Stimulated activated memory B cell treated with anti-CD40 and anti-IgM and Interleukin-4, amounts not matched to agents 10 μg/mL and 1 μg/mL and 100 μg/mL, for 72 hours (primary cell): ENCODE data around the gene MKNK2.

Experiments used
- ATAC-seq: fragments of 150-1000 bp; cut with Tn5 transposase; 2 replicates; pipeline ENCODE4 v1.10.0; 2021
- H3K27ac Mint-ChIP-seq: one replicate; pipeline ENCODE4 v1.8.0; 2022; ENCODE audit warnings: mild to moderate bottlenecking, mixed read lengths
- H3K27me3 Mint-ChIP-seq: one replicate; pipeline ENCODE4 v1.8.0; 2022; ENCODE audit warnings: mixed read lengths
- H3K36me3 Mint-ChIP-seq: one replicate; pipeline ENCODE4 v1.8.0; 2022; ENCODE audit warnings: mixed read lengths
- H3K4me1 Mint-ChIP-seq: one replicate; pipeline ENCODE4 v1.8.0; 2022; ENCODE audit warnings: mixed read lengths
- H3K4me3 Mint-ChIP-seq: one replicate; pipeline ENCODE4 v1.8.0; 2022; ENCODE audit warnings: mild to moderate bottlenecking, moderate library complexity, mixed read lengths
- H3K9me3 Mint-ChIP-seq: one replicate; pipeline ENCODE4 v1.8.0; 2022; ENCODE audit warnings: mixed read lengths

The MKNK2 gene

DNA sequence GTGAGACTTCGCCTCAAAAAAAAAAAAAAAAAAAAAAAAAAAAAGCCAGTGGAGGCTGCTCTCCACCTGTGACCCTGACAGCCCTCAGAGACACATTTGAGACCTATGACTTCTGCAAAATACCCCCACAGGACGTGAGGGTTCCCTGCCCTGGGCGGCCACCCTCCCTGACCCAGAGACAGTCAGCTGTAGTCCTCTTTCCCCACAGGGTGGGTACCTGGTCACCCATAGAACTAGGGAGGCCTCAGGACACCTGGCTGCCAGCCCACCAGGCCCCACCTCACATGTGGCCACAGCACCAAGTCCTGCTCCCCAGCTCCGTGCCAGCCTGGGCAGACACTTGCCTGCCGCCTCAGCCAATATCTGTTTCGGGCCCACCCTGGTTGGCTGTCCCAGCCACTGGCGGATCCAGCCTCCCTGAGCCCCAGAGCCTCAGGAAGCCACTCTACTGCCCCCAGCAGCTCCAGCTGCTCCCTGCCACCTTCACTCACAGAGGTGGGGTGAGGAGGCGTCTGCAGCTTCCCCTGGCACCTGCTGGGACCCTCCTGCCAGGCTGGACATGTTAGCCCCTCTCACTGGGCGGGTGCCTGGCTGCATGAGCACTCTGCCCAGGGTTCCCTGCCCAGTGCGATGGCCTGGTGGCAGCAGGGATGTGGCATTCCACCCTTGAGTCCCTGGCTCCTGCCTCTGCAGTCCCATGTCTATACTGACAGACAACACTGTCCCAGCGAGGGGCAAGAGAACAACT lies 6.9 kb downstream of the MKNK2 start:
- no peaks in the 10 kb centered on the region for H3K27me3 Mint-ChIP-seq
- H3K4me1 Mint-ChIP-seq, result peaks cover 92% of the 10 kb centered on the region
- no peak for ATAC-seq
- peak overlapping the region; percentile 77 for H3K27ac Mint-ChIP-seq
- peak overlapping the region; percentile 66 for H3K4me3 Mint-ChIP-seq
- no peaks in the 10 kb centered on the region for H3K9me3 Mint-ChIP-seq
- H3K36me3 Mint-ChIP-seq, result peaks cover 60% of the 10 kb centered on the region

DNA sequence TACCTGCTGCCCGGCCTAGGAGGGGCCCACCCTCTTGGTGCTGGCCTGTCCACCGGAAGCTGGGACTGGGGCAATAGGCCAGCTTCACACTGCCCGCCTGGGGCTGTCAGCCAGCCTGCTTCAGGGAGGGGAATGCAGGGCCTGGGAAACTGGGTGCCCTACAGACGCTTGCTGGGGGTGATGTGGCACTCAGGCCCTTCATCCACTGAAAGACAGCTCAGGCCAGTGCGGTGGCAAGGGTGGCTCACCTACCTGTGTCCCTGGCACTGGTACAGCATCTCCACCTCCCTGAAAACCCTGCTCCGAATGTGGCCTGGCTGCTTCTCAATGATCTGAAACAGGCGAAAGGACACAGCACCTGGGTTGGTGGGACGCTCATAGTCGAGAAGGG lies 7.8 kb downstream of the MKNK2 start:
- ATAC-seq, result no peak
- no peaks in the 10 kb centered on the region for H3K27me3 Mint-ChIP-seq
- H3K4me3 Mint-ChIP-seq, result peak overlapping the region; percentile 71
- H3K27ac Mint-ChIP-seq, result peak overlapping the region; percentile 77
- H3K4me1 Mint-ChIP-seq, result peaks cover 89% of the 10 kb centered on the region
- no peaks in the 10 kb centered on the region for H3K9me3 Mint-ChIP-seq
- peaks cover 64% of the 10 kb centered on the region for H3K36me3 Mint-ChIP-seq

DNA sequence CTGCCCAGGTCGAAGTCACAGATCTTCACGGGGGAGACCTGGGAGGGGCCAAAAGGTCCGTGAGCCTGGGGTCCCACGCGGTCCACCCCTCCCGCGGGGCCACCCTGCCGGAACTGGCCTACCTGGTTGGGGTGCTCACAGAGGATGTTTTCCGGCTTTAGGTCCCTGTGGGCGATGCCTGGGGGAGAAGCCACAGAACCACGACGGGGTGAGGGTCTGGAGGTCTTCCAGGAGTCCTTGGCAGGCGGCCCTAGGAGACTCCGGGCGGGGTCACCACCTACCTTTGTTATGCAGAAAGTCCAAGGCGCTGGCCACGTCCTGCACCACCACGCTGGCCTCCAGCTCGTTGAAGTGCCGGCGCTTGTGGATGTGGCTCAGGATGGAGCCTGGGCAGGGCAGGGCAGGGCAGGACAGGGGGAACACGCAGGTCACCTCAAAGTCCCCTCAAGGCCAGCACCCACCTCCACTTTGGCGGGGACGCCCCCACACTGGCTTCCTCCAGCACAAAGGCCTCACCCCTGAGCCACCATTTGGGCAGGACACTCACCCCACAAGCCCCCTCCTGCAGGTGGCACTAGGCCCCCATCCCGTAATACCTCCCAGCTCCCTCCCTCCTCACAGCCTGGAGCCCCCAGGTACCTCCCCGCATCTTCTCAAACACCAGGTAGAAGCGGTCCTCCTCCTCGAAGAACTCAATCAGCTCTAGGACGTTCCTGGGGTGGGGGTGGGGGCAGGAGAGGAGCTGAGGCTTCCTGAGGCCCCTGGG lies 8.4 kb downstream of the MKNK2 start:
- no peaks in the 10 kb centered on the region for H3K9me3 Mint-ChIP-seq
- peak overlapping the region; percentile 71 for H3K4me3 Mint-ChIP-seq
- H3K27ac Mint-ChIP-seq, result peak overlapping the region; percentile 77
- no peaks in the 10 kb centered on the region for H3K27me3 Mint-ChIP-seq
- H3K4me1 Mint-ChIP-seq, result peaks cover 88% of the 10 kb centered on the region
- ATAC-seq, result no peak
- peaks cover 65% of the 10 kb centered on the region for H3K36me3 Mint-ChIP-seq

DNA sequence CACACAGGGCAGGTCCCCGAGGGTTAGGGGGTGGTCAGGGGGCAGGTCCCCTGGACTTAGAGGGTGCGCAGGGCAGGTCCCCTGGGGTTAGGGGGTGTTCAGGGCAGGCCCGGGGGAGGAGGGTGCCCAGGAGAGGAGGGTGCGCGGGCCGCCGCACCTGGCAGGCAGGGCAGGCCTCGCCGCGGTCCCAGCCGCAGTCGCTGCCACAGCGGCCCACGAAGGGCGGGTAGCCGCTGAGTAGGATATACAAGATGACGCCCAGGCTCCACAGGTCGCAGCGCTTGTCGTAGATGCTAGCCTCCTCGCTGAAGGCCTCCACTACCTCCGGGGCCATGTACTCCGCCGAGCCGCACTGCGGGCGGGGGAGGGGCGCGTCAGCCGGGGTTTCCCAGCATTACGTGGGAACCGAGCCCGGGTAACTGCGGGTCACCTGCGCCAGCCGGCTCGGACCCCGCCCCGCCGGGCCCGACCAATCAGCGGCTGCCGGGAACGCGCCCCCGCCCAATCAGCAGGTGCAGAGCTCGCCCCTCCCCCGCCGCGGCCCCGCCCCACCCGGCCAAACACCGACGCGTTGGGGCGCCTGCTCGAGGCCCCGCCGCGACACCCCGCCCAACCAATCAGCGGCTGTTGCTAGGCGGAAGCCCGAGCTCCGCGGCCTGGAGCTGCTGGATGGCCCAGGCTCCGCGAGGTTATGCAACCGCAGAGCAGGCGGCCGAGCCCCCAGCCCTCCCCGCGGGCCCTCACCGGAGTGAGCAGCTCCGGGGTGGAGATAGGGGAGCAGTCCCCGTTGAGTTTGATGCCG lies 9.2 kb downstream of the MKNK2 start:
- no peaks in the 10 kb centered on the region for H3K27me3 Mint-ChIP-seq
- H3K36me3 Mint-ChIP-seq, result peaks cover 59% of the 10 kb centered on the region
- H3K4me1 Mint-ChIP-seq, result peaks cover 86% of the 10 kb centered on the region
- H3K9me3 Mint-ChIP-seq, result no peaks in the 10 kb centered on the region
- ATAC-seq, result peak; percentile 90
- peak overlapping the region; percentile 77 for H3K27ac Mint-ChIP-seq
- H3K4me3 Mint-ChIP-seq, result peak overlapping the region; percentile 71

DNA sequence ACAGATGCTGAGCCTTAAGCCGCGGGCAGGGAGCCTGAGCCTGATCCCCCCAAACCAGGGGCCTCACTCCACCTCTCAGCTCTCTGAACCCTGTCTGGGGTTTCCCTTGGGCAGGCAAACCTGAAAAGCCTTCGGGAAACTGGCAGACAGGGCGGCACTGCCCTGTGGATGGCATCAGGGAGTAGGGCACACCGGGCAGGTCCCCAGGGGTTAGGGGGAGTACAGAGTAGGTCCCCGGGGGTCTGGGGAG lies 9.7 kb downstream of the MKNK2 start:
- H3K4me1 Mint-ChIP-seq, result peaks cover 80% of the 10 kb centered on the region
- H3K36me3 Mint-ChIP-seq, result peaks cover 58% of the 10 kb centered on the region

DNA sequence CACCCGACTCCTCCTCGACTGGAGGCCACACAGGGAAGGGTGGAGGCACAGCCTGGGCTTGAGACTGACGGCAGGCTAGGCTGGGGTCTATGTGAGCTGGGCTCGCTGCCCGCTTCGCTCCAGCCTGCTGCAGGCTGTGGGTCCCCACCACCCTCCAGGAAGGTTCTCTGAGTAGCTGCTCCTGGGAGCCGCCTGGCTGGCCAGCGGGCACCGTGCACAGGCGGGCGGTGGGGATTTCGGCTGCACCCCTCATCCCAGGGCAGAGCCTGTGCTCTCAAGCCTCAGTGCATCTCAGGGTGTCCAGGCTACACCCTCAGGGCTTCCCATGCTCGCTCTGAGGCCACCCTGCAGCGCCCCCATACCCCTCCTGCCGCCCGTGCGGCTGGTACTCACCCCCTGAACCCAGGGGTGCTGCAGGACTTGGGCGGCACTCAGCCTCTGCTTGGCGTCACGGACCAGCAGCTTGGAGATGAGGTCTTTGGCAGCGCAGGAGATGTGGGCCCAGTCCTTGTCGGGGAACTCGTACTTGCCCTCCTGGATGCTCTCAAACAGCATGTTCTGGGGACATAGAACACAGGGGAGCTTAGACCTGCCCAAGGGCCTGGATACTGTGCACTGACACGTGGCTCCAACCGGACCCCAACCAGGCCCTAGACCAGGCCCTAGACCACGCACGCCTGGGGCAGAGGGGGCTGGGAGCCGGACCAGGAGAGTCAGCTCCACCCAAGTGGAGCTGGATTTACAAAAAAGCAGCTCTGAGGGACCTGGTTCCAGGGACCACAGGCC lies 10.2 kb downstream of the MKNK2 start:
- ATAC-seq, result no peak
- peak overlapping the region; percentile 77 for H3K27ac Mint-ChIP-seq
- H3K9me3 Mint-ChIP-seq, result no peaks in the 10 kb centered on the region
- H3K27me3 Mint-ChIP-seq, result no peaks in the 10 kb centered on the region
- H3K4me1 Mint-ChIP-seq, result peaks cover 75% of the 10 kb centered on the region
- H3K4me3 Mint-ChIP-seq, result peak overlapping the region; percentile 65
- peaks cover 58% of the 10 kb centered on the region for H3K36me3 Mint-ChIP-seq

More for the DNA sequence above, 9.7 kb downstream of the MKNK2 start:
- H3K9me3 Mint-ChIP-seq, result no peaks in the 10 kb centered on the region
- peak overlapping the region; percentile 77 for H3K27ac Mint-ChIP-seq
- no peaks in the 10 kb centered on the region for H3K27me3 Mint-ChIP-seq
- H3K4me3 Mint-ChIP-seq, result peak overlapping the region; percentile 65
- no peak for ATAC-seq

DNA sequence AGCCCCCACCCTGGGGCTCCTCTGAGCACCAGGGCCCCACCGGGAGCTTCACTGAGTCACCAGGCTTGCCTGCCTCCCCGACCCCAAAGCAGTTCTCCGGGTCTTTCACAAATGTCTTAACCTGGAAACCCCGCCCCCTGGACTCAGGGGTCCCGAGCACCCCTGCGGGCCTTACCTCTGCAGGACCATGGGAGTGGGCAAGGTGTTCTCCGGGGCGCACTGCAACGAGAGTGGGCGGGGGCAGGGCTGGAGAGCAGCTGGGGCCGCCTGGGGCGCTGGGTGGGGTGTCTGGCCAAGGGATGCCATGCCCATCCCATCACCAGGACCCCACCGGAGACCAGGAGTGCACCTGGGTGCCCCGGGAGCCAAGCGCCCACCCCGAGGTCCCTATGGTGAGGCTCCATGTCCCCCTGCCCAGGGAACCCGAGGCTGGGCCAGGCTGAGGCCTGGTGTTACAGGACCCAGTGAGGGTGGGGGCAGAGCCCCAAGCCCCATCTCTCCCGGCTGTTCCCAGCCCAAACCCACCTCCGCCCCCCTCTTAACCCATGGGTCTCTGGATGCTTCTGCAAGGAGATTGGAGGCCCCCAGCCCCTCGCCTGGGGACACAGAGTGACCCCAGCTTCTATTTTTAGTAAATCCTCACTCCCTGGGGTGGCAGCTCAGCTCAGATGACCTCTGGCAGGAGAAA lies 10.9 kb downstream of the MKNK2 start:
- H3K27me3 Mint-ChIP-seq, result no peaks in the 10 kb centered on the region

DNA sequence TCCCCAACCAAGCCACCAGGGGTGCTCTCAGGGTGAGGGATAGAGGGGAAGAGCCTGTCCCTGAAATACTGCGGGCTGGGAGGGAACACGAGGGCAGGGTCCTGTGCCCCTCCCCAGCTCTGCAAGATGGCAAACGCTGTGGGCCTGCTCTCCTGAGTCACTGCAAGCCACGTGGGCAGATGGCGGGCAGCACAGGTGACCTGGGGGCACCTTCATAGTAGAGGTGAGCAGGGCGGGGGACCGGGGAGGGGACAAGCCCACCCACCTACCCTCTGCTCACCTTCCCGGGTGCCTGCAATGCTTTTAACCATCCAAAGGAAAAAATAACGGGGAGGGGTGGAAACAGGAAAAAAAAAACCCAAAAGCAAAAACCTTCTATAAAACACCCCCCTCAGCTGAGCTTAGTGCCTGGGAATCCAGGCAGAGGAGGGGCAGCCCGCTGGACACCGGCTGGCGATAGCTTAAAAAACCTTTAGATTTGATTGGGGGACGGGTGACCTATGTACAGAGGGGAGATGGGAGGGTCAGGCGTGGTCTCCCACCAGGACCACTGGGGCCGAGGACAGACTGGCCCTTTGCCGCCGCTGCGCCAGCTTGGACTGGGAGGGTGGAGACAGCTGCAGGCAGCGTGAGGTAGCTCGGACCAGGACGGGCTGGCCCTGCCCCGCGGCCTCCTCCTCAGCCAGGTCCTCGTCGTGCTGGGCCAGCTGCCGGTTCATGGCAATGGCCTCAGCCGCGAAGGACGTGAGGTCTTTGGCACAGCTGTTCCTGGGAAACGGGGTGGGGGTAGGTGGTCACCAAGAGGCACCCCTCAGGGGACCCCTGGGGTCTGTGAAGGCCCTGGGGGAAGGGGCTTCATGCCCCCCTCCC lies 11.7 kb downstream of the MKNK2 start:
- H3K4me3 Mint-ChIP-seq, result no peak overlapping the region
- no peak for ATAC-seq
- H3K27ac Mint-ChIP-seq, result no peak overlapping the region
- H3K9me3 Mint-ChIP-seq, result peaks cover 6% of the 10 kb centered on the region
- H3K27me3 Mint-ChIP-seq, result no peaks in the 10 kb centered on the region
- H3K4me1 Mint-ChIP-seq, result peaks cover 71% of the 10 kb centered on the region
- H3K36me3 Mint-ChIP-seq, result peaks cover 52% of the 10 kb centered on the region

More for the DNA sequence above, 10.9 kb downstream of the MKNK2 start:
- Mint-ChIP-seq H3K4me3 (no peak overlapping the region), H3K4me1 (peaks cover 73% of the 10 kb centered on the region), H3K9me3 (peaks cover 3% of the 10 kb centered on the region), H3K27ac (no peak overlapping the region), H3K36me3 (peaks cover 56% of the 10 kb centered on the region)
- no peak for ATAC-seq

DNA sequence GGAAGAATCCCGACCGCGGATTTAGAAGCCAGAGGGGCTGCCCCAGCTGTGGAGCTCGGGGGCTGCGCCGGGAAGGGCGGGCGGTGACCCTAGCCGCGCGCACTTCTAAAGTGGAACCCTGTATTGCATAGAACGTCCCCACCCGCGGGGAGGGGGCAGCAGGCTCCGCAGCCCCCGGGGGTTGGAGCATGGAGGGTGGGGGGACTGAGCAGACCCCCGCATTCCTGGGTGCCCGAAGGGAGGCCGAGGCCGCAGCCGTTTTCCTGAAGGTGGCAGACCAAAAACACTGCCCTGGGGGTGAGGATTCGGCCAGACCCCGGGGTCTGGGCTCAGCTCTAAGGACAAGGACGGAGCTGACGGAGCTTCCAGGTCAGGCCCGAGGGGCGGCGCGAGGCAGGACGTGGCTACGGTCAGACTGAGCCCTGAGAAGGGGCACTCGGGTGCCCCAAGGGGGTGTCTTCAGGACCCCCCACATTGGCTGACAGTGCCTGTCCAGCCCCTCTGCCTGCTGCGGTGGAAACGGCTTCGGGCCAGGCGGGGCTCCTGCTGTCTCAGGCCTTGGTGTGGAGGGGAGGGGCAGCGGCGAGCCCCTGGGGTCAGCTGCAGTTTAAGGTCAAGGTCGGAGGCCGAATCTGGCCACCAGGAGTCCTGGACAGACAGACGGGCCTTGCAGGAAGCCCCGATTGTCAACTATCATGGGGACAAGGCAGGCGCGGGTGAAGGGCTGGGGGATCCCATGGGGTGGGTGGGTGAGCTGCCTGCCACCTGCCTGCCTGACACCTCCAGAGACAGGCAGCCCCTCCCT lies 12.6 kb downstream of the MKNK2 start:
- H3K27me3 Mint-ChIP-seq, result no peaks in the 10 kb centered on the region
- no peak for ATAC-seq
- peaks cover 63% of the 10 kb centered on the region for H3K4me1 Mint-ChIP-seq
- H3K27ac Mint-ChIP-seq, result no peak overlapping the region
- H3K36me3 Mint-ChIP-seq, result peaks cover 44% of the 10 kb centered on the region
- peaks cover 6% of the 10 kb centered on the region for H3K9me3 Mint-ChIP-seq
- no peak overlapping the region for H3K4me3 Mint-ChIP-seq

DNA sequence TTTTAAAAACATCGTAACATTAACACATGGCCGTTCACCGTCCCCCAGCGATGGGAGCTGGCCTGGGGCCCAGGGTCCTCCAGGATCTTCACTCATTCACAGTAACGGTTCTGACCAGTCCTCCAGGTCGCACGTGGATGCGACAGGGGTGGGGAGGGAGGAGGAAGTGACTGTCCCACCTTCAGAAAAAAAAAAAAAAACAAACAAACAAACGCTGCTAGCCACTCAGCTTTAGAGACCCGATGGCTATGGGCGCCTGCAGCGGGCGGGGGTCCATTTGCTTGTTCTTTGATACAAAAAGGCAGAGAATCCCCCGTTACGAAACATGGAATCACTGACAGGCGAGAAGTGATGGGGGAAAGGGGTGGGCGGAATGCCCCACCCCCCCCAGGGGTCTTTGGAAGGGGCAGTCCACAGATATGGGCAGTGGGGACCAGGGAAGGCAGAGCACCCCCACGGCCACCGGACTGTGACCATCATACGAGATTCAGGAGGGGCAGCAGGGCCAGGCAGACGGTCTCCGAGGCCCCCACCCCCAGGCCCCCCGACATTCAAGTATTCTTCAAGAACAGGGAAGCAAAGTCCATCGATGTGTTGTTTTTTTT lies 13.3 kb downstream of the MKNK2 start:
- no peaks in the 10 kb centered on the region for H3K27me3 Mint-ChIP-seq
- ATAC-seq, result no peak
- no peak overlapping the region for H3K4me3 Mint-ChIP-seq
- peaks cover 63% of the 10 kb centered on the region for H3K4me1 Mint-ChIP-seq
- H3K36me3 Mint-ChIP-seq, result peaks cover 36% of the 10 kb centered on the region
- H3K9me3 Mint-ChIP-seq, result peaks cover 6% of the 10 kb centered on the region
- H3K27ac Mint-ChIP-seq, result peak overlapping the region; percentile 22

DNA sequence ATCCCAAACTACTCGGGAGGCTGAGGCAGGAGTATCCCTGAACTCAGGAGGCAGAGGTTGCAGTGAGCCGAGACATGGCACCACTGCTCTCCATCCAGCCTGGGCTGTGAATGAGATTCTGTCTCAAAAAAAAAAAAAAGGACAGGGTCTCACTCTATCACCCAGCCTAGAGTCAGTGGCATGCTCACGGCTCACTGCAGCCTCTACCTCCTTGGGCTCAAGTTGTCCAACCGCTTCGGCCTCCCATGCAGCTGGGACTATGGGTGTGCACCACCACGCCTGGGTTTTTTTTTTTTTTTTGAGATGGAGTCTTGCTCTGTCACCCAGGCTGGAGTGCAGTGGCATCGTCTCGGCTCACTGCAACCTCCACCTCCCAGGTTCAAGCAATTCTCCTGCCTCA lies 14.6 kb downstream of the MKNK2 start:
- H3K4me1 Mint-ChIP-seq, result peaks cover 64% of the 10 kb centered on the region
- no peak overlapping the region for H3K27ac Mint-ChIP-seq
- no peaks in the 10 kb centered on the region for H3K27me3 Mint-ChIP-seq
- no peak for ATAC-seq
- no peak overlapping the region for H3K4me3 Mint-ChIP-seq
- H3K9me3 Mint-ChIP-seq, result peaks cover 6% of the 10 kb centered on the region
- peaks cover 30% of the 10 kb centered on the region for H3K36me3 Mint-ChIP-seq

DNA sequence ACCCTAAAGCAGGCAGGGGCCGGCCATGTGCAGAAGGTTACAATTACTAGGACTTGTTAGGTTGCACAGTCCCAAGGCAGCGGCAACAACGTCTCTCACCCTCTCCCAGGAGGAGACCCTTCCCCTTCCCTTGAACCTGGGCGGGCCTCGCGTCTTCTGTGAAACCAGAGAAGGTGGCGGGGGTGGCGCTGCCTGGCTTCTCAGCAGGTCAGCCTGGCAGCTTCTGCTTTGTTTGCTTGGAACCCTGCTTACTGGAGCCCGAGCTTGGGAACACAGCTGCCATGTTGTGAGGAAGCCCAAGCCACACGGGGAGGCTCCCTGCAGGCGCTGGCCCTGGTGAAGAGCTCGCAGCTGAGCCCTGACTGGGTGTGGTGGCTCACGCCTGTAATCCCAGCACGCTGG lies 15.5 kb downstream of the MKNK2 start:
- H3K4me3 Mint-ChIP-seq, result no peak overlapping the region
- peaks cover 22% of the 10 kb centered on the region for H3K36me3 Mint-ChIP-seq
- no peak for ATAC-seq
- no peaks in the 10 kb centered on the region for H3K27me3 Mint-ChIP-seq
- peaks cover 56% of the 10 kb centered on the region for H3K4me1 Mint-ChIP-seq
- H3K9me3 Mint-ChIP-seq, result peaks cover 6% of the 10 kb centered on the region
- H3K27ac Mint-ChIP-seq, result peak overlapping the region; percentile 18
